ENCODE data around the gene SLC9B2.

- TF ChIP-seq CTCF (IDR thresholded peaks at IDR 0.05) (no peak), POLR2A (IDR thresholded peaks at IDR 0.05) (no peak)
These were observed 12.9 kb upstream of the SLC9B2 start for GRCh38 chr4:103089481-103089880.

Measured in body of pancreas (tissue), 4 donors.